Ascending aorta (tissue), 2 donors: ENCODE measurements around the gene CALR. TPM values are rescaled to one million over a fixed set of nuclear protein-coding genes. Genes with fewer than 3 reads are reported as not detected.
"Not testable (repeated sequence)": the region's sequence is repeated elsewhere in the genome, so short reads cannot be mapped to it uniquely, and the experiment has no call there.

Source experiments
- DNase-seq, 2 donors: peaks; one replicate each; pipeline ENCODE4 v3.0.0-alpha.2; 2019; ENCODE audit warnings: low spot score in 2 of 2
- H3K27ac ChIP-seq, 2 donors: fragments of 200-600 bp; sonication (generic); one replicate each; pipeline ENCODE4 v1.5.1; 2016 to 2017; ENCODE audit warnings: mild to moderate bottlenecking in 1 of 2
- H3K27me3 ChIP-seq: fragments of 200-600 bp; sonication (generic); one replicate; pipeline ENCODE4 v1.5.1; 2017
- H3K36me3 ChIP-seq, 2 donors: fragments of 200-600 bp; sonication (generic); one replicate each; pipeline ENCODE4 v1.5.1; 2016
- H3K4me1 ChIP-seq, 2 donors: fragments of 200-600 bp; sonication (generic); one replicate each; pipeline ENCODE4 v1.5.1; 2016 to 2017; ENCODE audit warnings: mild to moderate bottlenecking in 1 of 2
- H3K4me3 ChIP-seq, 2 donors: fragments of 200-600 bp; sonication (generic); one replicate each; pipeline ENCODE4 v1.5.1; 2016 to 2017; ENCODE audit warnings: mild to moderate bottlenecking in 1 of 2
- H3K9me3 ChIP-seq, 2 donors: fragments of 200-600 bp; sonication (generic); one replicate each; pipeline ENCODE4 v1.5.1; 2016
- intact Hi-C: fragments of 100-400 bp; cut with DNase I; formaldehyde crosslinking; loops from one replicate; pipeline ENCODE4 v1.15.1; 2023
- total RNA-seq: library from RNA; depleted of rRNA; stranded (reverse); fragments of >200 nt; gene quantifications from one replicate; pipeline ENCODE4 v1.1.0, GENCODE V29; 2016
- TF ChIP-seq, protein P1 (sequence below), 3 experiments: fragments of 200-600 bp in 2 of 3; fragments of 450-650 bp in 1 of 3; sonication (generic) in 2 of 3; IDR thresholded peaks; one replicate each; pipeline ENCODE4 v1.5.1; 2016 to 2019; ENCODE audit warnings: antibody characterized with exemption in 3 of 3, mild to moderate bottlenecking in 1 of 3, moderate library complexity in 1 of 3

Gene CALR
- total RNA-seq, 1 donor from 2014 or later = 297 TPM

DNA sequence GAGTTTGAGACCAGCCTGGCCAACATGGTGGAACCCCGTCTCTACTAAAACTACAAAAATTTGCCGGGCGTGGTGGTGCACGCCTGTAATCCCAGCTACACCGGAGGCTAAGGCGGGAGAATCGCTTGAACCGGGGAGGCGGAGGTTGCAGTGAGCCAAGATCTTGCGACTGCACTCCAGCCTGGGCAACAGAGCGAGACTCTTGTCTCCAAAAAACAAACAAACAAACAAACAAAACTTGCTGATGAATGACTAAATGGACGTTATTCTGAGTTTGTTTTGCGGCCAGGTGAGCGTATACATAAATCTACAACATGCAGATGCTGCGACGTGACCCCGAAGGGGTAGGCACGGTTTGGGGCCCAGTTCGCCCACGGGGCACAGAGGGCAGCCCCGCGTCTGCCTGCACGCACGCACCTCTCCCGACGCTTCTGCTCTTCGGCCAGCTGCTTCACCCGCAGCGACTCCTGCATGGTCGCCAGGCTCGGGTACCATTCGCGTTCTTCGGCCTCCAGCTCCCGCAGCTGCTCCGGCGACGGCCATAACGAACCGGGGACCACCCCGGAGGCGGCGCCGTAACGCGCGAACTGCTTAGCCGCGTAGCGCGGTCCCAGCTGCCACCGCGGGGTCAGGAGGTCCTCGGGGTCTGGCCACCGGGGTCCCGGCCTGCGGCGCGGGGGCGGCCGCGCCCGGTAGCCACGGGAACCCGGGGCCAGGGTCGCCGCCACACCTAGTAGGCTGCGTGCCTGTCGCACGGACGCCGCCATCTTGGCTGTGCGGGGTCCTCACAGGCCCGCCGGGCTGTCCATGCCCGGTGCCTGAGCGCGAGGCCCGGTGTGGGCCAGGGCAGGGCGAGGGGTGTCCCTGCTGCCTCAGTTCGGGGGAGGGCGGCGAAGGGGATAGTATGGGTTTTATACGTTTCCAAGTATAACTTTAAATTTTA, 18.3 kb downstream of the CALR start, which contains the start of gene GADD45GIP1:
TSS of gene GADD45GIP1 (minus strand) at position 778 of the 943 bp plus-strand sequence. CDS start at position 767, 11 bp downstream.
- peak in 1 of 2 donors; percentile 83 for DNase-seq
- peaks cover 22 to 30% of the 10 kb centered on the region in 2 donors for H3K4me1 ChIP-seq
- H3K4me3 ChIP-seq = peak within 1 kb of the TSS; percentile 80 to 89
- H3K9me3 ChIP-seq = no peaks in the 10 kb centered on the region
- no peaks in the 10 kb centered on the region for H3K27me3 ChIP-seq
- intact Hi-C loops = no loop called here
- TF ChIP-seq, protein P1, sequence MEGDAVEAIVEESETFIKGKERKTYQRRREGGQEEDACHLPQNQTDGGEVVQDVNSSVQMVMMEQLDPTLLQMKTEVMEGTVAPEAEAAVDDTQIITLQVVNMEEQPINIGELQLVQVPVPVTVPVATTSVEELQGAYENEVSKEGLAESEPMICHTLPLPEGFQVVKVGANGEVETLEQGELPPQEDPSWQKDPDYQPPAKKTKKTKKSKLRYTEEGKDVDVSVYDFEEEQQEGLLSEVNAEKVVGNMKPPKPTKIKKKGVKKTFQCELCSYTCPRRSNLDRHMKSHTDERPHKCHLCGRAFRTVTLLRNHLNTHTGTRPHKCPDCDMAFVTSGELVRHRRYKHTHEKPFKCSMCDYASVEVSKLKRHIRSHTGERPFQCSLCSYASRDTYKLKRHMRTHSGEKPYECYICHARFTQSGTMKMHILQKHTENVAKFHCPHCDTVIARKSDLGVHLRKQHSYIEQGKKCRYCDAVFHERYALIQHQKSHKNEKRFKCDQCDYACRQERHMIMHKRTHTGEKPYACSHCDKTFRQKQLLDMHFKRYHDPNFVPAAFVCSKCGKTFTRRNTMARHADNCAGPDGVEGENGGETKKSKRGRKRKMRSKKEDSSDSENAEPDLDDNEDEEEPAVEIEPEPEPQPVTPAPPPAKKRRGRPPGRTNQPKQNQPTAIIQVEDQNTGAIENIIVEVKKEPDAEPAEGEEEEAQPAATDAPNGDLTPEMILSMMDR (IDR thresholded peaks at IDR 0.05) = no peak
- peaks cover 22 to 28% of the 10 kb centered on the region in 2 donors for H3K36me3 ChIP-seq
- H3K27ac ChIP-seq = peak within 1 kb of the TSS; percentile 88 to 95

DNA sequence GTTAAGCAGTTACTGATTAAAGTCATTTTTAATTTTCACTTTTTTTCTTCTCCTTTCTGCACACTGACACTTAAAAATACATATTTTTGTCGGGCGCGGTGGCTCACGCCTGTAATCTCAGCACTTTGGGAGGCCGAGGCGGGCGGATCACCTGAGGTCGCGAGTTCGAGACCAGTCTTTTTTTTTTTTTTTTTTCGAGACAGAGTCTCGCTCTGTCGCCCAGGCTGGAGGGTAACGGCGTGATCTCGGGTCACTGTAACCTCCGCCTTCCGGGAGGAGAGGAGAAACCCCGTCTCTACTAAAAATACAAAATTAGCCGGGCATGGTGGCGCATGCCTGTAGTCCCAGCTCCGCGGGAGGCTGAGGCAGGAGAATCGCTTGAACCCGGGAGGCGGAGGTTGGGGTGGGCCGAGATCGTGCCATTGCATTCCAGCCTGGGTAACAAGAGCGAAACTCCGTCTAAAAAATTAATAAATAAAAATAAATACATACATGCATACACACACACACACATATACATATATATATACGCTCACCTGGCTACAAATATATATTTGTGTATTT, 19.1 kb downstream of the CALR start:
- Histone ChIP-seq H3K36me3 (peaks cover 15 to 21% of the 10 kb centered on the region in 2 donors), H3K4me1 (peaks cover 18 to 22% of the 10 kb centered on the region in 2 donors), H3K4me3 (peak overlapping the region; percentile 80 to 89), H3K27ac (peak overlapping the region; percentile 88 to 95)
- H3K27me3 ChIP-seq, DNase-seq, intact Hi-C loops, H3K9me3 ChIP-seq: not testable (repeated sequence)

DNA sequence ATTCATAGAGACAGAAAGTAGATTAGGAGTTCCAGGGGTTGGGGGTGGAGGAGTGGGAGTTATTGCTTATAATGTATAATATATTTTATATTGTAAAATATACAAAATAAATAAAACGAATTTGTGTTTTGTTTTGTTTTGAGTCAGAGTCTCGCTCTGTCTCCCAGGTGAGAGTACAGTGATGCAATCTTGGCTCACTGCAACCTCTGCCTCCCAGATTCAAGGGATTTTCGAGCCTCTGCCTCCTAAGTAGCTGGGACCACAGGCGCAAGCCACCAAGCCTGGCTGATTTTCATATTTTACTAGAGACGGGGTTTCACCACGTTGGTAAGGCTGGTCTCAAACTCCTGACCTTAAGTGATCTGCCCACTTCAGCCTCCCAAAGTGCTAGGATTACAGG, 21.1 kb downstream of the CALR start:
- no peaks in the 10 kb centered on the region for H3K27me3 ChIP-seq
- intact Hi-C loops = no loop called here
- H3K4me3 ChIP-seq = no peak overlapping the region
- no peak for DNase-seq
- H3K9me3 ChIP-seq = no peaks in the 10 kb centered on the region
- no peak overlapping the region for H3K27ac ChIP-seq
- TF ChIP-seq, protein P1 (IDR thresholded peaks at IDR 0.05) = no peak
- H3K36me3 ChIP-seq = peaks cover 1 to 4% of the 10 kb centered on the region in 2 donors
- peaks cover 5 to 10% of the 10 kb centered on the region in 2 donors for H3K4me1 ChIP-seq

GRCh38 chr19:12965017-12965811, 26.8 kb downstream of the CALR start:
- Histone ChIP-seq H3K27ac (peak overlapping the region; percentile 12 to 71), H3K4me3 (peak overlapping the region; percentile 56 to 73), H3K27me3 (no peaks in the 10 kb centered on the region), H3K9me3 (no peaks in the 10 kb centered on the region), H3K4me1 (peaks cover 0 to 4% of the 10 kb centered on the region in 2 donors), H3K36me3 (no peaks in the 10 kb centered on the region)
- peak in 1 of 2 donors; percentile 90 for DNase-seq
- intact Hi-C loops = no loop called here
- TF ChIP-seq, protein P1 (IDR thresholded peaks at IDR 0.05) = peak; percentile 72 to 95 (median 87)

GRCh38 chr19:12965812-12966135, 27.4 kb downstream of the CALR start:
- Histone ChIP-seq H3K27ac (peak overlapping the region; percentile 12 to 71), H3K27me3 (no peaks in the 10 kb centered on the region), H3K4me3 (peak overlapping the region; percentile 56 to 73), H3K4me1 (peaks cover 0 to 4% of the 10 kb centered on the region in 2 donors), H3K36me3 (no peaks in the 10 kb centered on the region), H3K9me3 (no peaks in the 10 kb centered on the region)
- intact Hi-C loops = no loop called here
- TF ChIP-seq, protein P1 (IDR thresholded peaks at IDR 0.05) = no peak
- no peak for DNase-seq
